ENCODE data around the gene TGM1.
A peak's percentile ranks its signal among the peaks of the same experiment; 100 is the strongest.

The TGM1 gene

GRCh38 chr14:24215495-24216344, 47.3 kb downstream of the TGM1 start, which contains the start of gene MDP1:
Gene MDP1, minus strand, starts transcription at chr14:24216066. Its CDS starts 111 bp downstream, at chr14:24215955.
- Histone ChIP-seq H3F3A (ENCODE audit: insufficient read depth, low read length) (peaks cover 25% of the 10 kb centered on the region), H4K20me1 (ENCODE audit: insufficient read depth, low read length) (no peaks in the 10 kb centered on the region), H3K27me3 (replicated peaks; ENCODE audit: insufficient read depth, low read length) (no peaks in the 10 kb centered on the region), H3K9me3 (replicated peaks; ENCODE audit: insufficient read depth, low read length) (no peaks in the 10 kb centered on the region), H3K9ac (ENCODE audit: low read length) (peak within 1 kb of the TSS; percentile 85), H3K9me2 (replicated peaks; ENCODE audit: insufficient read depth, low read length) (no peaks in the 10 kb centered on the region), H3K4me1 (ENCODE audit: low read length) (peaks cover 17% of the 10 kb centered on the region), H3K4me2 (ENCODE audit: low read depth, low read length) (peak within 1 kb of the TSS; percentile 45; the same call in 1 of the 2 replicates), H2AFZ (ENCODE audit: low read length) (peak within 1 kb of the TSS; percentile 63; the same call in 1 of the 2 replicates), H3K79me2 (ENCODE audit: low read length) (peaks cover 6% of the 10 kb centered on the region), H3K4me3 (ENCODE audit: low read length) (peak within 1 kb of the TSS; percentile 87), H3K27ac (ENCODE audit: low read length) (peak within 1 kb of the TSS; percentile 86), H3K36me3 (replicated peaks; ENCODE audit: insufficient read depth, low read length) (no peaks in the 10 kb centered on the region)
- DNase-seq: peak; percentile 85
- no peak for TF ChIP-seq EZH2 (optimal IDR thresholded peaks at IDR 0.05; ENCODE audit: low read depth, low read length)
- TF ChIP-seq EZH2phosphoT487 (IDR thresholded peaks at IDR 0.05; ENCODE audit: low read length): no peak
- TF ChIP-seq CTCF (IDR thresholded peaks at IDR 0.05; ENCODE audit: low read length): peak; percentile 58

GRCh38 chr14:24213866-24214662, 48.9 kb downstream of the TGM1 start:
- no peaks in the 10 kb centered on the region for H4K20me1 ChIP-seq (ENCODE audit: insufficient read depth, low read length)
- H3K79me2 ChIP-seq (ENCODE audit: low read length): peaks cover 6% of the 10 kb centered on the region
- H3K4me2 ChIP-seq (ENCODE audit: low read depth, low read length): peak overlapping the region; percentile 67
- no peaks in the 10 kb centered on the region for H3K36me3 ChIP-seq (replicated peaks; ENCODE audit: insufficient read depth, low read length)
- TF ChIP-seq CTCF (IDR thresholded peaks at IDR 0.05; ENCODE audit: low read length) (no peak; the same call in 1 of the 2 replicates), EZH2phosphoT487 (IDR thresholded peaks at IDR 0.05; ENCODE audit: low read length) (no peak), EZH2 (optimal IDR thresholded peaks at IDR 0.05; ENCODE audit: low read depth, low read length) (no peak)
- H3K4me1 ChIP-seq (ENCODE audit: low read length): peaks cover 17% of the 10 kb centered on the region
- no peaks in the 10 kb centered on the region for H3K27me3 ChIP-seq (replicated peaks; ENCODE audit: insufficient read depth, low read length)
- H3K9me2 ChIP-seq (replicated peaks; ENCODE audit: insufficient read depth, low read length): no peaks in the 10 kb centered on the region
- DNase-seq: no peak
- H3K27ac ChIP-seq (ENCODE audit: low read length): peak overlapping the region; percentile 97
- peak overlapping the region; percentile 93; the same call in 1 of the 2 replicates for H3K9ac ChIP-seq (ENCODE audit: low read length)
- no peak overlapping the region for H2AFZ ChIP-seq (ENCODE audit: low read length)
- no peaks in the 10 kb centered on the region for H3K9me3 ChIP-seq (replicated peaks; ENCODE audit: insufficient read depth, low read length)
- H3F3A ChIP-seq (ENCODE audit: insufficient read depth, low read length): peaks cover 25% of the 10 kb centered on the region
- H3K4me3 ChIP-seq (ENCODE audit: low read length): peak overlapping the region; percentile 79

DNA sequence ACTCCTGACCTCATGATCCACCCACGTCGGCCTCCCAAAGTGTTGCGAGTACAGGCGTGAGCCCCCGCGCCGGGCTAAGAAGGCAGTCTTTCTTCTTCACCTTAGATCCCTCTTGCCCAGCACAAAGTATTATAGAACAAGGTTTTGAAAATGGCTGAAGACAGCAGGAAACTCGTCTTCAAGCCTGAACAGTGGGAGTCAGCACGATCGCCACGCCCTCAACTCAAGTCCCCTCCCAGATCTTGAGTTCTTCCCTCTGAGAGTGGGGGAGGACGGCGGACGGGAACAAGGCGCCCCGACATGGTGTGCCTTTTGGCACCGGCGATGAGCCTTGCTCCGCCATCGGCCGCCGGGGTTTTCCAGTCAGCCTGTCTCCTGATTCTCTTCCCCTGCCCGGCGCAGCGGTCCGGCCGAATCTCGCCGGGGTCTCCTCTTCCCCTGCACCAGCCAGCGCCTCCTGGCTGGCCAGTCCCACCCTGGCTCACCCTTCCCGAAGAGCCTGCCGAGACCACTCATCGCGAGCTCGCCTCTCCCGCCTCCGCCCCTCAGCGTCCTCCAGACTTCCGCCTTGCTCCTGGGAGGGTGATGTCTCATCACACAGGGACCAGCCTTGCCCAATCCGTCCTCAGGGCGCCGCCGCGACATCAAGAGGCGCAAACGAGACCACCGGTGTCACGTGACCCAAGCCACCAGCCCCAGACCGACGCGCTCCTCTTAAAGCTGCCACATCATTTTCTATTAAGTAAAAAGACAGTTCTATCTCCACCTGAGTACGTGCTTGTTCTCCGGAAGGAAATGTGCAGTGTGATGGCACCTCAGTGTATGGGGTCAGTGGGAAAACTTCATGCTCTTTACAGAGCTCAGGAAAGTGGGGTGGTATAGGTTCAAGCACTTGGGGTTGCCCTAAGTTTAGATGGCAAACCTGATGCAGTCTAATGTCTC, 49.8 kb downstream of the TGM1 start, which contains the start of gene CHMP4A:
Gene CHMP4A, minus strand, starts transcription at position 565 of the 942 bp plus-strand sequence. Its CDS starts 49 bp downstream, at position 516.
- Histone ChIP-seq H3K36me3 (replicated peaks; ENCODE audit: insufficient read depth, low read length) (no peaks in the 10 kb centered on the region), H3K4me1 (ENCODE audit: low read length) (peaks cover 17% of the 10 kb centered on the region), H3K4me3 (ENCODE audit: low read length) (peak within 1 kb of the TSS; percentile 79), H3K27me3 (replicated peaks; ENCODE audit: insufficient read depth, low read length) (no peaks in the 10 kb centered on the region), H3K79me2 (ENCODE audit: low read length) (peaks cover 6% of the 10 kb centered on the region), H2AFZ (ENCODE audit: low read length) (no peak within 1 kb of the TSS), H4K20me1 (ENCODE audit: insufficient read depth, low read length) (no peaks in the 10 kb centered on the region), H3K4me2 (ENCODE audit: low read depth, low read length) (peak within 1 kb of the TSS; percentile 67), H3K9me3 (replicated peaks; ENCODE audit: insufficient read depth, low read length) (no peaks in the 10 kb centered on the region), H3K9ac (ENCODE audit: low read length) (peak within 1 kb of the TSS; percentile 93), H3K9me2 (replicated peaks; ENCODE audit: insufficient read depth, low read length) (no peaks in the 10 kb centered on the region), H3K27ac (ENCODE audit: low read length) (peak within 1 kb of the TSS; percentile 97), H3F3A (ENCODE audit: insufficient read depth, low read length) (peaks cover 25% of the 10 kb centered on the region)
- TF ChIP-seq EZH2 (optimal IDR thresholded peaks at IDR 0.05; ENCODE audit: low read depth, low read length): no peak
- TF ChIP-seq EZH2phosphoT487 (IDR thresholded peaks at IDR 0.05; ENCODE audit: low read length): no peak
- no peak for TF ChIP-seq CTCF (IDR thresholded peaks at IDR 0.05; ENCODE audit: low read length)
- peak; percentile 93 for DNase-seq
